GM19455 (cell line): ENCODE measurements around the gene GIPC3.
"Not testable (repeated sequence)": the region's sequence is repeated elsewhere in the genome, so short reads cannot be mapped to it uniquely, and the experiment has no call there.

Experiments
- ATAC-seq: cut with Tn5 transposase; IDR thresholded peaks from one replicate; pipeline ENCODE4 v1.9.1; 2021; ENCODE audit not compliant: unreplicated experiment

GIPC3 gene

GRCh38 chr19:3615524-3616135, 30.4 kb downstream of the GIPC3 start:
- ATAC-seq: no peak

- no peak for ATAC-seq
Observed at GRCh38 chr19:3617463-3617862, 32.2 kb downstream of the GIPC3 start.

GRCh38 chr19:3618144-3618810, 33.0 kb downstream of the GIPC3 start:
- no peak for ATAC-seq

- ATAC-seq: no peak
Observed at GRCh38 chr19:3618811-3619630, 33.7 kb downstream of the GIPC3 start.

- ATAC-seq: no peak
Observed at GRCh38 chr19:3619631-3620012, 34.3 kb downstream of the GIPC3 start.

GRCh38 chr19:3620145-3620816, 35.0 kb downstream of the GIPC3 start:
- ATAC-seq: no peak

- ATAC-seq: no peak
Observed at GRCh38 chr19:3620817-3621547, 35.7 kb downstream of the GIPC3 start.

GRCh38 chr19:3621689-3622088, 36.4 kb downstream of the GIPC3 start:
- ATAC-seq: no peak

GRCh38 chr19:3622224-3622623, 36.9 kb downstream of the GIPC3 start:
- ATAC-seq: no peak

- no peak for ATAC-seq
Observed at GRCh38 chr19:3623716-3624115, 38.4 kb downstream of the GIPC3 start.

GRCh38 chr19:3625996-3626472, 40.8 kb downstream of the GIPC3 start:
- ATAC-seq: no peak

- peak; percentile 78 for ATAC-seq
Observed at GRCh38 chr19:3626473-3627350, 41.4 kb downstream of the GIPC3 start, which contains the start of gene CACTIN. Gene CACTIN (minus strand): TSS chr19:3626790. CDS start chr19:3626762, 28 bp downstream.

GRCh38 chr19:3627351-3627723, 42.1 kb downstream of the GIPC3 start:
- no peak for ATAC-seq

- ATAC-seq: not testable (repeated sequence)
Observed at GRCh38 chr19:3628766-3629165, 43.5 kb downstream of the GIPC3 start.

- no peak for ATAC-seq
Observed at GRCh38 chr19:3631053-3631861, 46.0 kb downstream of the GIPC3 start.

- ATAC-seq: no peak
Observed at GRCh38 chr19:3632098-3632497, 46.8 kb downstream of the GIPC3 start.

GRCh38 chr19:3632739-3633558, 47.7 kb downstream of the GIPC3 start:
- no peak for ATAC-seq

- no peak for ATAC-seq
Observed at GRCh38 chr19:3633559-3633988, 48.3 kb downstream of the GIPC3 start.
